ENCODE measurements around the gene RACGAP1.

The RACGAP1 gene

GRCh38 chr12:49975318-49975761 is 50.0 kb downstream of the RACGAP1 start:
- H3K27me3 Mint-ChIP-seq (ENCODE audit: low read depth, poor library complexity): peaks cover 4% of the 10 kb centered on the region
- H3K36me3 Mint-ChIP-seq (ENCODE audit: low read depth): no peaks in the 10 kb centered on the region
- TF ChIP-seq CTCF (IDR thresholded peaks at IDR 0.05): no peak
- no peak overlapping the region for H3K4me3 Mint-ChIP-seq
- H3K4me1 Mint-ChIP-seq: peaks cover 48% of the 10 kb centered on the region
- no peak overlapping the region for H3K27ac Mint-ChIP-seq
- DNase-seq: no peak
- H3K9me3 Mint-ChIP-seq: no peaks in the 10 kb centered on the region

GRCh38 chr12:49974677-49975317 is 50.5 kb downstream of the RACGAP1 start:
- H3K9me3 Mint-ChIP-seq: no peaks in the 10 kb centered on the region
- no peaks in the 10 kb centered on the region for H3K36me3 Mint-ChIP-seq (ENCODE audit: low read depth)
- TF ChIP-seq CTCF (IDR thresholded peaks at IDR 0.05): no peak
- H3K27me3 Mint-ChIP-seq (ENCODE audit: low read depth, poor library complexity): peaks cover 4% of the 10 kb centered on the region
- no peak overlapping the region for H3K4me3 Mint-ChIP-seq
- H3K27ac Mint-ChIP-seq: no peak overlapping the region
- peaks cover 43% of the 10 kb centered on the region for H3K4me1 Mint-ChIP-seq
- DNase-seq: no peak

GRCh38 chr12:49974231-49974675 is 51.0 kb downstream of the RACGAP1 start:
- H3K4me1 Mint-ChIP-seq: peaks cover 37% of the 10 kb centered on the region
- H3K27ac Mint-ChIP-seq: no peak overlapping the region
- H3K36me3 Mint-ChIP-seq (ENCODE audit: low read depth): no peaks in the 10 kb centered on the region
- H3K9me3 Mint-ChIP-seq: no peaks in the 10 kb centered on the region
- peaks cover 4% of the 10 kb centered on the region for H3K27me3 Mint-ChIP-seq (ENCODE audit: low read depth, poor library complexity)
- DNase-seq: peak; percentile 58
- no peak overlapping the region for H3K4me3 Mint-ChIP-seq
- no peak for TF ChIP-seq CTCF (IDR thresholded peaks at IDR 0.05)

GRCh38 chr12:49973361-49973830 is 51.9 kb downstream of the RACGAP1 start:
- no peak for TF ChIP-seq CTCF (IDR thresholded peaks at IDR 0.05)
- DNase-seq: no peak
- Mint-ChIP-seq H3K4me1 (peaks cover 29% of the 10 kb centered on the region), H3K27me3 (ENCODE audit: low read depth, poor library complexity) (peaks cover 4% of the 10 kb centered on the region), H3K9me3 (no peaks in the 10 kb centered on the region), H3K36me3 (ENCODE audit: low read depth) (no peaks in the 10 kb centered on the region), H3K27ac (no peak overlapping the region), H3K4me3 (no peak overlapping the region)

- peak within 1 kb of the TSS; percentile 70 for H3K27ac Mint-ChIP-seq
- H3K4me1 Mint-ChIP-seq: peaks cover 26% of the 10 kb centered on the region
- no peak for TF ChIP-seq CTCF (IDR thresholded peaks at IDR 0.05)
- no peaks in the 10 kb centered on the region for H3K9me3 Mint-ChIP-seq
- peaks cover 4% of the 10 kb centered on the region for H3K27me3 Mint-ChIP-seq (ENCODE audit: low read depth, poor library complexity)
- DNase-seq: no peak
- peak within 1 kb of the TSS; percentile 1 for H3K4me3 Mint-ChIP-seq
- H3K36me3 Mint-ChIP-seq (ENCODE audit: low read depth): no peaks in the 10 kb centered on the region
Measured at GRCh38 chr12:49972641-49973360, 52.5 kb downstream of the RACGAP1 start, which contains the start of gene AQP6. TSS of gene AQP6 (plus strand) at chr12:49972947. CDS start at chr12:49973174, 227 bp downstream.

Measured in nephron progenitor cell (in vitro differentiated cells).